ENCODE results near the gene MYOZ2. TPM values are rescaled to one million over a fixed set of nuclear protein-coding genes. Genes with fewer than 3 reads are reported as not detected.

MYOZ2 gene
- total and polyA plus RNA-seq, 2 donors (not counting 3 experiments of a cell fraction or from before 2014, with no cell fraction given): 0.11 to 0.13 TPM

- no peaks in the 10 kb centered on the region for H3K36me3 ChIP-seq (ENCODE audit: control insufficient read depth in 2 of 2, extremely low read depth in 1 of 2, insufficient read depth in 2 of 2, low read length in 2 of 2)
- no TSS peak for BruUV-seq (replicated peaks)
- H3K27ac ChIP-seq (ENCODE audit: insufficient read depth, low read depth, low read length): no peak overlapping the region
- no peak overlapping the region for H2AFZ ChIP-seq (ENCODE audit: low read depth, low read length)
- no peaks in the 10 kb centered on the region for H3K9me3 ChIP-seq (replicated peaks; ENCODE audit: control insufficient read depth, insufficient read depth, low read length)
- TF ChIP-seq EZH2 (IDR thresholded peaks at IDR 0.05; ENCODE audit: borderline replicate concordance, low read depth, low read length, severe bottlenecking): no peak
- TF ChIP-seq MAX (IDR thresholded peaks at IDR 0.05; ENCODE audit: insufficient read depth, insufficient read length): no peak
- no peaks in the 10 kb centered on the region for H4K20me1 ChIP-seq (replicated peaks; ENCODE audit: control insufficient read depth, extremely low read depth, insufficient read depth, low read length)
- dilution Hi-C loops (cut with MboI; ENCODE audit: extremely low pct_ligation_motif_present, low sequenced_read_pairs) (no loop called here), intact Hi-C loops (cut with micrococcal nuclease) (no loop called here)
- no peak for DNase-seq (ENCODE audit: low read depth, low spot score)
- no peak for FAIRE-seq
- H3K9me1 ChIP-seq (replicated peaks; ENCODE audit: control insufficient read depth, extremely low read depth, insufficient read depth, low read length): no peaks in the 10 kb centered on the region
- H3K4me3 ChIP-seq (replicated peaks in 1 of 3; ENCODE audit: insufficient read depth in 1 of 3, low read depth in 1 of 3, low read length in 3 of 3): no peak overlapping the region
- no peaks in the 10 kb centered on the region for H3K27me3 ChIP-seq (ENCODE audit: control insufficient read depth in 2 of 2, insufficient read depth in 2 of 2, low read length in 2 of 2)
- no peaks in the 10 kb centered on the region for H3K79me2 ChIP-seq (ENCODE audit: control insufficient read depth, insufficient read depth, low read length)
- no peak overlapping the region for H3K9ac ChIP-seq (replicated peaks; ENCODE audit: extremely low read depth, insufficient read depth, low read length)
- ChIA-PET CTCF (interaction anchor here (1.2 kb wide), 1 partner anchor 25 kb away, joined by 3 read pairs; no protein-coding TSS in a partner anchor), POLR2A (no interaction called here)
- H3K4me1 ChIP-seq (ENCODE audit: control insufficient read depth, extremely low read depth, insufficient read depth, low read length): no peaks in the 10 kb centered on the region
- H3K4me2 ChIP-seq (ENCODE audit: insufficient read depth, low read length): no peak overlapping the region
Observed at GRCh38 chr4:119165767-119166166, 30.1 kb downstream of the MYOZ2 start.

GRCh38 chr4:119170195-119170594 is 34.6 kb downstream of the MYOZ2 start:
- H3K27me3 ChIP-seq (ENCODE audit: control insufficient read depth in 2 of 2, insufficient read depth in 2 of 2, low read length in 2 of 2): no peaks in the 10 kb centered on the region
- CTCF ChIA-PET: interaction anchor here (1.0 to 1.2 kb wide), 3 partner anchors 12 to 115 kb away, joined by 3 to 6 read pairs (median 4); no protein-coding TSS in a partner anchor
- intact Hi-C loops (cut with micrococcal nuclease): no loop called here

More at GRCh38 chr4:119170195-119170594, 34.6 kb downstream of the MYOZ2 start:
- Histone ChIP-seq H3K9ac (replicated peaks; ENCODE audit: extremely low read depth, insufficient read depth, low read length) (no peak overlapping the region), H3K27ac (ENCODE audit: insufficient read depth, low read depth, low read length) (no peak overlapping the region), H3K9me3 (replicated peaks; ENCODE audit: control insufficient read depth, insufficient read depth, low read length) (no peaks in the 10 kb centered on the region), H3K79me2 (ENCODE audit: control insufficient read depth, insufficient read depth, low read length) (no peaks in the 10 kb centered on the region), H3K4me1 (ENCODE audit: control insufficient read depth, extremely low read depth, insufficient read depth, low read length) (no peaks in the 10 kb centered on the region), H3K4me2 (ENCODE audit: insufficient read depth, low read length) (no peak overlapping the region), H4K20me1 (replicated peaks; ENCODE audit: control insufficient read depth, extremely low read depth, insufficient read depth, low read length) (no peaks in the 10 kb centered on the region), H3K4me3 (replicated peaks in 1 of 3; ENCODE audit: insufficient read depth in 1 of 3, low read depth in 1 of 3, low read length in 3 of 3) (no peak overlapping the region), H3K9me1 (replicated peaks; ENCODE audit: control insufficient read depth, extremely low read depth, insufficient read depth, low read length) (no peaks in the 10 kb centered on the region), H3K36me3 (ENCODE audit: control insufficient read depth in 2 of 2, extremely low read depth in 1 of 2, insufficient read depth in 2 of 2, low read length in 2 of 2) (no peaks in the 10 kb centered on the region), H2AFZ (ENCODE audit: low read depth, low read length) (no peak overlapping the region)
- no TSS peak for BruUV-seq (replicated peaks)
- no peak for DNase-seq (ENCODE audit: low read depth, low spot score)
- dilution Hi-C loops (cut with MboI; ENCODE audit: extremely low pct_ligation_motif_present, low sequenced_read_pairs): no loop called here
- POLR2A ChIA-PET: interaction anchor here (0.5 kb wide), 1 partner anchor 50 kb away, joined by 4 read pairs; no protein-coding TSS in a partner anchor
- FAIRE-seq: no peak
- TF ChIP-seq, protein P1, sequence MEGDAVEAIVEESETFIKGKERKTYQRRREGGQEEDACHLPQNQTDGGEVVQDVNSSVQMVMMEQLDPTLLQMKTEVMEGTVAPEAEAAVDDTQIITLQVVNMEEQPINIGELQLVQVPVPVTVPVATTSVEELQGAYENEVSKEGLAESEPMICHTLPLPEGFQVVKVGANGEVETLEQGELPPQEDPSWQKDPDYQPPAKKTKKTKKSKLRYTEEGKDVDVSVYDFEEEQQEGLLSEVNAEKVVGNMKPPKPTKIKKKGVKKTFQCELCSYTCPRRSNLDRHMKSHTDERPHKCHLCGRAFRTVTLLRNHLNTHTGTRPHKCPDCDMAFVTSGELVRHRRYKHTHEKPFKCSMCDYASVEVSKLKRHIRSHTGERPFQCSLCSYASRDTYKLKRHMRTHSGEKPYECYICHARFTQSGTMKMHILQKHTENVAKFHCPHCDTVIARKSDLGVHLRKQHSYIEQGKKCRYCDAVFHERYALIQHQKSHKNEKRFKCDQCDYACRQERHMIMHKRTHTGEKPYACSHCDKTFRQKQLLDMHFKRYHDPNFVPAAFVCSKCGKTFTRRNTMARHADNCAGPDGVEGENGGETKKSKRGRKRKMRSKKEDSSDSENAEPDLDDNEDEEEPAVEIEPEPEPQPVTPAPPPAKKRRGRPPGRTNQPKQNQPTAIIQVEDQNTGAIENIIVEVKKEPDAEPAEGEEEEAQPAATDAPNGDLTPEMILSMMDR (IDR thresholded peaks at IDR 0.05; ENCODE audit: extremely low read depth in 1 of 2, insufficient read depth in 1 of 2, low read depth in 1 of 2, low read length in 2 of 2): no peak
- TF ChIP-seq MYC (IDR thresholded peaks at IDR 0.05; ENCODE audit: low read depth, low read length): no peak

Measured in endothelial cell of umbilical vein (primary cell).